Measurements from ENCODE around the gene TPPP2. TPM values are rescaled to one million over a fixed set of nuclear protein-coding genes. Genes with fewer than 3 reads are reported as not detected.

The TPPP2 gene
- total RNA-seq, 1 experiment from 2014 or later: not detected

- TF ChIP-seq CTCF (IDR thresholded peaks at IDR 0.05; ENCODE audit: unreplicated experiment): no peak
- H3K4me1 Mint-ChIP-seq (ENCODE audit: low read depth, unreplicated experiment): peaks cover 8% of the 10 kb centered on the region
Observed at GRCh38 chr14:21070083-21070609, 40.1 kb downstream of the TPPP2 start, which contains the start of gene ARHGEF40. ARHGEF40 (plus strand) TSS chr14:21070304; CDS start chr14:21070397, 93 bp downstream.

GRCh38 chr14:21070610-21071224 lies 40.7 kb downstream of the TPPP2 start:
- no peak for TF ChIP-seq CTCF (IDR thresholded peaks at IDR 0.05; ENCODE audit: unreplicated experiment)
- H3K27ac Mint-ChIP-seq (ENCODE audit: unreplicated experiment): no peak overlapping the region
- BruUV-seq (replicated peaks): TSS peak; percentile 54
- intact Hi-C loops (cut with micrococcal nuclease; ENCODE audit: unreplicated experiment): no loop called here
- peak overlapping the region; percentile 97 for H3K4me3 Mint-ChIP-seq (ENCODE audit: low read depth, unreplicated experiment)
- peaks cover 41% of the 10 kb centered on the region for H3K27me3 Mint-ChIP-seq (ENCODE audit: unreplicated experiment)
- H3K36me3 Mint-ChIP-seq (ENCODE audit: insufficient read depth, unreplicated experiment): peaks cover 26% of the 10 kb centered on the region
- H3K4me1 Mint-ChIP-seq (ENCODE audit: low read depth, unreplicated experiment): peaks cover 8% of the 10 kb centered on the region
- CTCF ChIA-PET: interaction anchor here (0.6 to 2.7 kb wide), 11 partner anchors 19 to 72 kb away, joined by 3 to 36 read pairs (median 4); partner anchors contain the start of genes NDRG2 and SLC39A2
- peak; percentile 37 for DNase-seq
- H3K9me3 Mint-ChIP-seq (ENCODE audit: low read depth, unreplicated experiment): no peaks in the 10 kb centered on the region

More at GRCh38 chr14:21070083-21070609, 40.1 kb downstream of the TPPP2 start, which contains the start of gene ARHGEF40:
- H3K9me3 Mint-ChIP-seq (ENCODE audit: low read depth, unreplicated experiment): no peaks in the 10 kb centered on the region
- intact Hi-C loops (cut with micrococcal nuclease; ENCODE audit: unreplicated experiment): no loop called here
- peak; percentile 65 for DNase-seq
- H3K36me3 Mint-ChIP-seq (ENCODE audit: insufficient read depth, unreplicated experiment): peaks cover 26% of the 10 kb centered on the region
- H3K4me3 Mint-ChIP-seq (ENCODE audit: low read depth, unreplicated experiment): peak within 1 kb of the TSS; percentile 97
- H3K27me3 Mint-ChIP-seq (ENCODE audit: unreplicated experiment): peaks cover 47% of the 10 kb centered on the region
- CTCF ChIA-PET: interaction anchor here (0.9 to 2.7 kb wide), 8 partner anchors 19 to 55 kb away, joined by 3 to 36 read pairs (median 6); no protein-coding TSS in a partner anchor
- BruUV-seq (replicated peaks): no TSS peak
- no peak within 1 kb of the TSS for H3K27ac Mint-ChIP-seq (ENCODE audit: unreplicated experiment)

GRCh38 chr14:21071225-21072030 lies 41.4 kb downstream of the TPPP2 start:
- TF ChIP-seq CTCF (IDR thresholded peaks at IDR 0.05; ENCODE audit: unreplicated experiment): no peak
- CTCF ChIA-PET: interaction anchor here (0.6 to 2.7 kb wide), 16 partner anchors 10 to 409 kb away, joined by 3 to 36 read pairs (median 5); partner anchors contain the start of genes NDRG2, SLC39A2 and ZNF219
- Mint-ChIP-seq H3K27ac (ENCODE audit: unreplicated experiment) (peak overlapping the region; percentile 35), H3K4me1 (ENCODE audit: low read depth, unreplicated experiment) (peaks cover 8% of the 10 kb centered on the region), H3K36me3 (ENCODE audit: insufficient read depth, unreplicated experiment) (peaks cover 30% of the 10 kb centered on the region), H3K9me3 (ENCODE audit: low read depth, unreplicated experiment) (no peaks in the 10 kb centered on the region), H3K27me3 (ENCODE audit: unreplicated experiment) (peaks cover 34% of the 10 kb centered on the region), H3K4me3 (ENCODE audit: low read depth, unreplicated experiment) (peak overlapping the region; percentile 97)
- peak; percentile 58 for DNase-seq
- no TSS peak for BruUV-seq (replicated peaks)
- intact Hi-C loops (cut with micrococcal nuclease; ENCODE audit: unreplicated experiment): no loop called here

- H3K36me3 Mint-ChIP-seq (ENCODE audit: insufficient read depth, unreplicated experiment): peaks cover 33% of the 10 kb centered on the region
- intact Hi-C loops (cut with micrococcal nuclease; ENCODE audit: unreplicated experiment): no loop called here
- BruUV-seq (replicated peaks): no TSS peak
- DNase-seq: no peak
- H3K4me1 Mint-ChIP-seq (ENCODE audit: low read depth, unreplicated experiment): peaks cover 8% of the 10 kb centered on the region
- TF ChIP-seq CTCF (IDR thresholded peaks at IDR 0.05; ENCODE audit: unreplicated experiment): no peak
- no peaks in the 10 kb centered on the region for H3K9me3 Mint-ChIP-seq (ENCODE audit: low read depth, unreplicated experiment)
- H3K4me3 Mint-ChIP-seq (ENCODE audit: low read depth, unreplicated experiment): peak overlapping the region; percentile 97
- peak overlapping the region; percentile 35 for H3K27ac Mint-ChIP-seq (ENCODE audit: unreplicated experiment)
- peaks cover 28% of the 10 kb centered on the region for H3K27me3 Mint-ChIP-seq (ENCODE audit: unreplicated experiment)
- CTCF ChIA-PET: interaction anchor here (0.6 to 2.7 kb wide), 10 partner anchors 10 to 410 kb away, joined by 3 to 36 read pairs (median 6); partner anchors contain the start of genes NDRG2 and SLC39A2
Observed at GRCh38 chr14:21072031-21072473, 42.0 kb downstream of the TPPP2 start.

All from Calu3 (cell line).